PFSK-1 (cell line): Measurements from ENCODE around the gene RTP5.

Source experiments
- POLR2AphosphoS5 ChIP-seq: IDR thresholded peaks from 2 replicates; pipeline ENCODE4 v1.6.1; 2012; ENCODE audit warnings: low read depth, mild to moderate bottlenecking, control low read depth, low read length, moderate library complexity
- SIN3A ChIP-seq: IDR thresholded peaks from 2 replicates; pipeline ENCODE4 v1.6.1; 2012; ENCODE audit warnings: mild to moderate bottlenecking, low read length, moderate library complexity, borderline replicate concordance; ENCODE audit not compliant: insufficient read depth
- TAF1 ChIP-seq: IDR thresholded peaks from 2 replicates; pipeline ENCODE4 v1.6.1; 2012; ENCODE audit warnings: low read length, control low read depth, borderline replicate concordance; ENCODE audit not compliant: insufficient read depth
- TF ChIP-seq, protein P1 (sequence below), 2 experiments: IDR thresholded peaks; 2 replicates each; pipeline versions ENCODE4 v1.6.1 to v1.8.0; 2011 to 2012; ENCODE audit warnings: low read depth in 2 of 2, low read length in 2 of 2, control low read depth in 1 of 2, inconsistent platforms in 1 of 2, mild to moderate bottlenecking in 1 of 2, moderate library complexity in 1 of 2; ENCODE audit not compliant: insufficient read depth in 1 of 2

DNA sequence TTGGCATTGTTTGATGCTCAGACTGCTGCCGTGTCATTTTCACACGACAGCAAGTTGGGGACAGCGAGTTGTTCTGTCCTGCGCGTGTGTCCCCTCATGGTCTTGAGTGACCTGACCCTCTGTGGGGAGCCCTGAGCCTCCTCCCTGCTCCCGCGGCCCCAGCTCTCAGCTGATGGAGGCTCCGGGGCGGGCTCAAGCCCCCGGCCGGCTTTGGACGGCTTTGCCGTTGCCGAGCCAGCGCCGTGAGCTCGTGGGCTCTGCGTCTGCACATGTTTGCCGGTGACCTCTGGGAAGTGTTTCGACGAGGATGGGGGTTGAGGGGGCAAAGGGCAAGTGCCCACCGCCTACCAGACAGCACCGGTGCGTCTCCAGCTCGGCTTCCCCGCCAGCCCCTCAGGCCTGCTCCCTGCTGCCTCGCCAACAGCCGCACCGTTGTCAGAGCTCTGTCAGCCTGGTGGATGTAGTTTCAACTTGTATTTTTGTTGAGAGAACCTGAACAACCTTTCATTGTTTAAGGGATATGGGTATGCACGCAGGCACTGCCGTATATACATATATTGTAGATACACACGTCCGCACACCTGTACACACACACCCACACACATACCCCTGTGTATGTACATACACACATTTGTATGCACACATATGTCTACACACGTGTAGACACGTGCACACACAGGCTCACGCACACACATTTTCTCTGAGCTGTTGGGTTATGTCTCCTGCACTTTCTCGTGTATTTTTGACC lies 24.5 kb upstream of the RTP5 start:
- TF ChIP-seq TAF1 (no peak), POLR2AphosphoS5 (no peak), SIN3A (no peak)
- TF ChIP-seq, protein P1, sequence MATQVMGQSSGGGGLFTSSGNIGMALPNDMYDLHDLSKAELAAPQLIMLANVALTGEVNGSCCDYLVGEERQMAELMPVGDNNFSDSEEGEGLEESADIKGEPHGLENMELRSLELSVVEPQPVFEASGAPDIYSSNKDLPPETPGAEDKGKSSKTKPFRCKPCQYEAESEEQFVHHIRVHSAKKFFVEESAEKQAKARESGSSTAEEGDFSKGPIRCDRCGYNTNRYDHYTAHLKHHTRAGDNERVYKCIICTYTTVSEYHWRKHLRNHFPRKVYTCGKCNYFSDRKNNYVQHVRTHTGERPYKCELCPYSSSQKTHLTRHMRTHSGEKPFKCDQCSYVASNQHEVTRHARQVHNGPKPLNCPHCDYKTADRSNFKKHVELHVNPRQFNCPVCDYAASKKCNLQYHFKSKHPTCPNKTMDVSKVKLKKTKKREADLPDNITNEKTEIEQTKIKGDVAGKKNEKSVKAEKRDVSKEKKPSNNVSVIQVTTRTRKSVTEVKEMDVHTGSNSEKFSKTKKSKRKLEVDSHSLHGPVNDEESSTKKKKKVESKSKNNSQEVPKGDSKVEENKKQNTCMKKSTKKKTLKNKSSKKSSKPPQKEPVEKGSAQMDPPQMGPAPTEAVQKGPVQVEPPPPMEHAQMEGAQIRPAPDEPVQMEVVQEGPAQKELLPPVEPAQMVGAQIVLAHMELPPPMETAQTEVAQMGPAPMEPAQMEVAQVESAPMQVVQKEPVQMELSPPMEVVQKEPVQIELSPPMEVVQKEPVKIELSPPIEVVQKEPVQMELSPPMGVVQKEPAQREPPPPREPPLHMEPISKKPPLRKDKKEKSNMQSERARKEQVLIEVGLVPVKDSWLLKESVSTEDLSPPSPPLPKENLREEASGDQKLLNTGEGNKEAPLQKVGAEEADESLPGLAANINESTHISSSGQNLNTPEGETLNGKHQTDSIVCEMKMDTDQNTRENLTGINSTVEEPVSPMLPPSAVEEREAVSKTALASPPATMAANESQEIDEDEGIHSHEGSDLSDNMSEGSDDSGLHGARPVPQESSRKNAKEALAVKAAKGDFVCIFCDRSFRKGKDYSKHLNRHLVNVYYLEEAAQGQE (IDR thresholded peaks at IDR 0.05; ENCODE audit: insufficient read depth in 1 of 2, low read depth in 2 of 2, low read length in 2 of 2) = no peak
